Brain microvascular endothelial cell (primary cell): ENCODE results near the gene CFAP74.

Experiments
- DNase-seq: peaks from one replicate; pipeline ENCODE4 v3.0.0-alpha.2; 2020
- H3K27ac ChIP-seq: fragments of 250-450 bp; sonication (Bioruptor Pico); 2 replicates; pipeline ENCODE4 v1.5.1; 2020; ENCODE audit warnings: mild to moderate bottlenecking, moderate library complexity
- H3K27me3 ChIP-seq: fragments of 250-450 bp; sonication (Bioruptor Pico); replicated peaks from 2 replicates; pipeline ENCODE4 v1.5.1; 2020; ENCODE audit warnings: mild to moderate bottlenecking
- H3K36me3 ChIP-seq: fragments of 250-450 bp; sonication (Bioruptor Pico); replicated peaks from 2 replicates; pipeline ENCODE4 v1.5.1; 2020; ENCODE audit warnings: mild to moderate bottlenecking
- H3K4me3 ChIP-seq: 2 replicates; pipeline ENCODE4 v1.5.1; 2011; ENCODE audit warnings: low read depth, mild to moderate bottlenecking, control low read depth, low read length, moderate library complexity
- in situ Hi-C: cut with HindIII; loops from 2 replicates; pipeline ENCODE4 v1.10.0; 2017; ENCODE audit warnings: low sequenced_read_pairs, low pct_ligation_motif_present
- TF ChIP-seq, protein P1 (sequence below): IDR thresholded peaks from 2 replicates; pipeline ENCODE4 v1.5.1; 2011; ENCODE audit warnings: low read depth, mild to moderate bottlenecking, moderate library complexity, low read length, control low read depth, inconsistent platforms; ENCODE audit errors: missing control alignments

The CFAP74 gene

DNA sequence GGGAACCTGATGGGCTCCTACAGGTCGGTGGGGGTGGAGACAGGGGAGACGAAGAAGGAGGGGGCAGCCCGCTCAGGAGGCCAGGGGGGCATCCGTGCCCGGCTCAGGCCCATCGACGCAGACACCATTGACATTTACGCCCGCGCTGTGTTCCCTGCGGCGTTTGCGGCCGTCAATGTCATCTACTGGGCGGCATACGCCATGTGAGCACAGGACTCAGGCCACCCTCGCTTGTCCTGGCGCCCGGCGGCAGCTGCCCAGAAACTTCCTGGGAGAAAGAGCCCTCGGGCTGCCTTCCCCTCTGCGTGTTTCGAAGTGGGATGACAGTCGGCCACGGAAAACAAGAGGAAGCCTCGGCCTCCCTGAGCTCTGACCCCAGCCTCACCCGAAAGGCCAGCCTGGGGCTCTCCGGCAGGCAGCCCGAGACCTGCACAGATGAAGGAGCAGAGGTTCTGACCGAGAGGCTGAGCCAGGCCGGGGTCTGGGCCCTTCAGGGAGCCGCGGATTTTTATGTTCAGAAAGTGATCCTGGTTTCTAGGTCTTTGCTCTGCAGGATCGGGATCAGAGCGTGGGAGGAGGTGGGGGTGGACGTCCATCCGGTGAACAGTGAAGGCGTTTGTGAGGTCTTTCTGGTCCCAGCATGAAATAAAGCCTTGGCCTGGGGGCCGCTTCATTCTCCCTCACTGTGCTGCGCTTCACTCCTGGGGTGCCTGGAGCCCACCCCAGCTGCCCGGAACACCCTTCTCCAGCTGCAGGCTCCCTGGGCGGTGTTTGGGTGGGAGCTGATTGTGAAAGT is 26.7 kb upstream of the CFAP74 start:
- Histone ChIP-seq H3K27ac (no peak overlapping the region), H3K4me3 (no peak overlapping the region), H3K27me3 (peaks cover 10% of the 10 kb centered on the region), H3K36me3 (no peaks in the 10 kb centered on the region)
- DNase-seq = no peak
- in situ Hi-C loops = no loop called here
- TF ChIP-seq, protein P1, sequence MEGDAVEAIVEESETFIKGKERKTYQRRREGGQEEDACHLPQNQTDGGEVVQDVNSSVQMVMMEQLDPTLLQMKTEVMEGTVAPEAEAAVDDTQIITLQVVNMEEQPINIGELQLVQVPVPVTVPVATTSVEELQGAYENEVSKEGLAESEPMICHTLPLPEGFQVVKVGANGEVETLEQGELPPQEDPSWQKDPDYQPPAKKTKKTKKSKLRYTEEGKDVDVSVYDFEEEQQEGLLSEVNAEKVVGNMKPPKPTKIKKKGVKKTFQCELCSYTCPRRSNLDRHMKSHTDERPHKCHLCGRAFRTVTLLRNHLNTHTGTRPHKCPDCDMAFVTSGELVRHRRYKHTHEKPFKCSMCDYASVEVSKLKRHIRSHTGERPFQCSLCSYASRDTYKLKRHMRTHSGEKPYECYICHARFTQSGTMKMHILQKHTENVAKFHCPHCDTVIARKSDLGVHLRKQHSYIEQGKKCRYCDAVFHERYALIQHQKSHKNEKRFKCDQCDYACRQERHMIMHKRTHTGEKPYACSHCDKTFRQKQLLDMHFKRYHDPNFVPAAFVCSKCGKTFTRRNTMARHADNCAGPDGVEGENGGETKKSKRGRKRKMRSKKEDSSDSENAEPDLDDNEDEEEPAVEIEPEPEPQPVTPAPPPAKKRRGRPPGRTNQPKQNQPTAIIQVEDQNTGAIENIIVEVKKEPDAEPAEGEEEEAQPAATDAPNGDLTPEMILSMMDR = no peak

GRCh38 chr1:2029561-2029960 is 26.0 kb upstream of the CFAP74 start:
- in situ Hi-C loops = no loop called here
- no peak for DNase-seq
- Histone ChIP-seq H3K36me3 (no peaks in the 10 kb centered on the region), H3K4me3 (no peak overlapping the region), H3K27ac (no peak overlapping the region), H3K27me3 (peaks cover 11% of the 10 kb centered on the region)
- TF ChIP-seq, protein P1 = no peak

DNA sequence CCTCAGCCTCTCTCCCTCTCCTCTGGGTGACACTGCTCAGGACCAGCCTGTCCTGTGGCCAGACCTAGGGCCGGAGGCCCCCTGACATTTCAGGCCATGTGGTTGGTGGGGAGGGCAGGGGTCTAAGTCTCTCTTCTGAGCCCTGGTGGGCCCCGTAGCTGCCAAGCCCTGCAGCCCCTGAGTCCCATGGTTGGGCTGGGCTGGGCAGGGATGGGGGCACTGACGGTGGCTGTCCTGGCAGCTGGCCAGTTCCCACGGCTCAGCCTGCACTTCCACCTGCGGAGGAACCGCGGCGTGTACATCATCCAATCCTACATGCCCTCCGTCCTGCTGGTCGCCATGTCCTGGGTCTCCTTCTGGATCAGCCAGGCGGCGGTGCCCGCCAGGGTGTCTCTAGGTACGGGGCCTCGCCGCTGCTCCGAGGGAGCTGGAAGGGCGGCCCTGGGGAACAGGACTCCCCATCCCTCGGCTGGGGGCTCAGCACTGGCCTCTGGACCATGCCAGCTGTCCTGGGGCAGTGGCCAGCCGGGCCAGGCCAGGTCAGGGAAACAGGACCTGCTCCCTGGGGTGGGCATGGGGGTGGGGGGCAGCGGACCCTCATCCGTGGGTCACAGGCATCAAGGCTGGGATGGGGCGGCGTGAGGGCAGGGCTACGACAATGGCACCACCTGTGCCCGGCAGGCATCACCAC is 25.4 kb upstream of the CFAP74 start:
- in situ Hi-C loops = no loop called here
- Histone ChIP-seq H3K27me3 (peaks cover 11% of the 10 kb centered on the region), H3K36me3 (no peaks in the 10 kb centered on the region), H3K4me3 (no peak overlapping the region), H3K27ac (no peak overlapping the region)
- TF ChIP-seq, protein P1 = no peak
- DNase-seq = no peak

- in situ Hi-C loops = no loop called here
- no peak overlapping the region for H3K4me3 ChIP-seq
- H3K27me3 ChIP-seq = peaks cover 11% of the 10 kb centered on the region
- no peaks in the 10 kb centered on the region for H3K36me3 ChIP-seq
- DNase-seq = no peak
- TF ChIP-seq, protein P1 = no peak
- no peak overlapping the region for H3K27ac ChIP-seq
Observed at GRCh38 chr1:2027961-2028583, 24.5 kb upstream of the CFAP74 start.

- in situ Hi-C loops = no loop called here
- DNase-seq = no peak
- TF ChIP-seq, protein P1 = no peak
- no peak overlapping the region for H3K27ac ChIP-seq
- H3K27me3 ChIP-seq = peaks cover 20% of the 10 kb centered on the region
- H3K36me3 ChIP-seq = no peaks in the 10 kb centered on the region
- no peak overlapping the region for H3K4me3 ChIP-seq
Observed at GRCh38 chr1:2025491-2025981, 21.9 kb upstream of the CFAP74 start.
